Epithelial cell of proximal tubule (primary cell): Measurements from ENCODE around the gene CSNK1G1. TPM values are rescaled to one million over a fixed set of nuclear protein-coding genes. Genes with fewer than 3 reads are reported as not detected.
"Not testable (repeated sequence)": the region's sequence is repeated elsewhere in the genome, so short reads cannot be mapped to it uniquely, and the experiment has no call there.

Experiments used
- DNase-seq: peaks from one replicate; pipeline ENCODE4 v3.0.0-alpha.2; 2011; ENCODE audit warnings: low read depth
- H3K4me3 ChIP-seq: 2 replicates; pipeline ENCODE4 v1.5.1; 2011; ENCODE audit warnings: low read depth, mild to moderate bottlenecking, low read length
- CTCF ChIP-seq: conservative IDR thresholded peaks from 2 replicates; pipeline ENCODE4 v1.5.1; 2012; ENCODE audit warnings: low read depth, mild to moderate bottlenecking, low read length
- total RNA-seq: library from RNA; depleted of rRNA; stranded (reverse); fragments of >200 nt; gene quantifications from 2 replicates; pipeline ENCODE4 v1.2.3, GENCODE V29; 2015

The CSNK1G1 gene
- total RNA-seq, 1 donor from 2014 or later: 12.3 TPM

- no peak for TF ChIP-seq CTCF
These were observed 21.7 kb downstream of the CSNK1G1 start for GRCh38 chr15:64333986-64334929.

GRCh38 chr15:64333516-64333915 is 22.5 kb downstream of the CSNK1G1 start:
- DNase-seq: no peak
- no peak overlapping the region for H3K4me3 ChIP-seq
- TF ChIP-seq CTCF: no peak

More at GRCh38 chr15:64333986-64334929, 21.7 kb downstream of the CSNK1G1 start:
- DNase-seq: no peak
- H3K4me3 ChIP-seq: no peak overlapping the region

- DNase-seq, H3K4me3 ChIP-seq: not testable (repeated sequence)
These were observed 24.3 kb downstream of the CSNK1G1 start for GRCh38 chr15:64331668-64332067.

- not testable (repeated sequence) for DNase-seq
These were observed 29.0 kb downstream of the CSNK1G1 start for GRCh38 chr15:64326975-64327374.

GRCh38 chr15:64326458-64326857 is 29.5 kb downstream of the CSNK1G1 start:
- H3K4me3 ChIP-seq, DNase-seq: not testable (repeated sequence)

More at GRCh38 chr15:64326975-64327374, 29.0 kb downstream of the CSNK1G1 start:
- not testable (repeated sequence) for H3K4me3 ChIP-seq

GRCh38 chr15:64324165-64324877 is 31.7 kb downstream of the CSNK1G1 start:
- DNase-seq: no peak
- TF ChIP-seq CTCF: no peak
- no peak overlapping the region for H3K4me3 ChIP-seq

- no peak for TF ChIP-seq CTCF
These were observed 40.8 kb downstream of the CSNK1G1 start for GRCh38 chr15:64315216-64315615.

GRCh38 chr15:64314456-64314855 is 41.5 kb downstream of the CSNK1G1 start:
- TF ChIP-seq CTCF: no peak
- DNase-seq: no peak
- no peak overlapping the region for H3K4me3 ChIP-seq

More at GRCh38 chr15:64315216-64315615, 40.8 kb downstream of the CSNK1G1 start:
- no peak for DNase-seq
- H3K4me3 ChIP-seq: no peak overlapping the region
